Germinal center (tissue), 1 donor: Measurements from ENCODE around the gene URM1.
A peak's percentile ranks its signal among the peaks of the same experiment; 100 is the strongest.
"Not testable (repeated sequence)": the region's sequence is repeated elsewhere in the genome, so short reads cannot be mapped to it uniquely, and the experiment has no call there.

Experiments used
- DNase-seq: peaks from one replicate; pipeline ENCODE4 v3.0.0; 2012; ENCODE audit warnings: mixed read lengths, low spot score

URM1 gene

DNA sequence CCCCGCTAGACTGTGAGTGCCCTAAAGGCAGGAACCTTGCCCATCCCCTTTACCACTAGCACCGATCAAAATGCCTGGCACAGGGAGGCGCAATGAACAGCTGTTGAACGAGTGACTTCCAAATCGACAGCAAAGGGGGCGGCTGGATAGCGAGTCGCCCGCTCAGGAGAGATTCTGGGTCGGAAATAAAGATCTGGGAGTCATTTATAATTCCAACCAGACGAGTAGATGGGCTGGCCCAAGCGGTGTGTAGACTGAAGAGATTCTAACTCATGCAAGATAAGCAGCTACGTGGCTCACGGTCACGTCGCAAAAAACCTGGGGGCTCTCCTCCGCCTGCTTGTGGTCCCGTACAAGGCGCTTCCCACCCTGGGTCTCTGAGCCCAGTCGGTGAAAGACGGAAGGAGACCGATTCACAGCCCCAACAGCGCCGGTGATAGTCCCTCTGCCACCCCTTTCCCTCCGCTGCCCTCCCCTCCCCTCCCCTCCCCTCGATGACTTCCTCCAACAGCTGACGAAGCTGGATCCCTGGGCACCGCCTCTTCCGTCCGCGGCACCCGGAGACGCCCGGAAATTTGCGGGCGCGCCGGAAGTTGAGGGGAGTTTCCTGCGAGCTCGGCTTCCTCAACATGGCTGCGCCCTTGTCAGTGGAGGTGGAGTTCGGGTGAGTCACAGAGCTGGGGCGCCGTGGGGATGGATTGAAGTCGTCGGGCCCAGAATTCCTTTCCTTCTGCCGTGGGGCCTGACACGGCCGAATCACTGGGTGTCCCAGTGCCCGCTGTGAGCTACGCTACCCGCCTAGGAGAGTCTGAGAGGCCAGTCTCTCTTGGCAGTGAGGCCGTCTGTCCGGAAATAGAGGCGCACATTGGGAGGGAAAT, at the start of gene URM1:
Gene URM1, plus strand, starts transcription at position 623 of the 878 bp plus-strand sequence. Its CDS starts 7 bp downstream, at position 630.
- peak; percentile 96 for DNase-seq

DNA sequence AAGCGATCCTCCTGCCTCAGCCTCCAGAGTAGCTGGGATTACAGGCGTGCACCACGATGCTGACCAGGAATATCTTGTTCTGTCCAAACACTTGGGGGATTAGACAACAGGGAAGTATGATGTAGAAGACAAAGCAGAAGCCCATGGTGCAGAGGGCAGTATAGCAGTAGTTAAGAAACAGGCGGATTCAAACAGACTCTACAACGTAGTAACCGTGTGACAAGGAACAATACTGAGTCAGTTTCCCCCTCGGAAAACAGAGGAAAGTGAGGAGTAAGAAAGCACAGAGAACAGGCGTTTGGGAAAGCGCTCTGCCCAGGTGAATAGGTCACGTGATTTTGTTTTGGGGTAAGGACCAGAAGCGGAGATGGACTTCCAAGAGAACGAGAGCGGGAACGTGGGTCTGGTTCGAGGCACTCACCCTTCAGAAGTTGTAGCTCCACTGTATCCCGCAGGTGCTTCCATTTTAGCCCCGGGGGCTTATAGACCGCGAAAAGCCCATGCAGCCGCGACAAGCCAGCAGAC, 49.2 kb upstream of the URM1 start:
- DNase-seq = no peak

DNA sequence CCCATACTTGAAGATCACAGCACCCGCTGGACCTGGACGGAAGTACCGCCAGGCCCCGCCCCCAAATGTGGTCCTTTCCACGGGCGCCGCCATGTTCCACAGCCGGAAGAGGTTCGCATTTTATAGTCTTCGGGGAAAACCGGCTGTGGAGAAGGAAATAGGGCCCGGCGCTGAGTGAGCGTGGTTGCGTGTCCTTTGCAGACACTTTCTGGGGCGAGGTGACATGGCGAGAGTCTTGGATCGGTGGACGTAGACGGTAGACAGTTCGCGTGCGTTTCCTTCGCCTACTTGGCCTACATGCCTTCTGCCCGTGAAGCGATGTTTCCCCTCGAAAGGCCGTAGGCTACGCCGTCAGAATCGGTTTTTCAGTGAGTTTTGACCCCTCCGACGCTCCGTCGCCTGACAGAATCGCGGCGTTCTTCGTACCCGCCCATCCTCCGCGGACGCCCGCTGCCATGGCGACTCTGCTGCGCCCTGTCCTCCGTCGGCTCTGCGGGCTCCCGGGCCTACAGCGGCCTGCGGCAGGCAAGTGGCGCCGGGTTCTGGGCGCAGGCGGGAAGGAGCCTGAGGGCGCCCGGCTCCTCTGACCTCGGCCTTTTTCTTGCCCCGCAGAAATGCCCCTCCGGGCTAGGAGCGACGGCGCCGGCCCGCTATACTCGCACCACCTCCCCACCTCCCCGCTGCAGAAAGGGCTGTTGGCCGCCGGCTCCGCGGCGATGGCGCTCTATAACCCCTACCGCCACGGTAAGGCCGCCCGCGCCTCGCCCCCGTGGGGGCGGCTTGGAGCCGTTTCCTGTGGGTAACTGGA, 48.6 kb upstream of the URM1 start, which contains the start of the genes COQ4 and TRUB2:
Gene COQ4, plus strand, starts transcription at position 436 of the 808 bp plus-strand sequence. Its CDS starts 20 bp downstream, at position 456.
Gene TRUB2, minus strand, starts transcription at position 44 of the 808 bp plus-strand sequence. Its CDS starts 39 bp downstream, at position 5.
- peak; percentile 92 for DNase-seq

DNA sequence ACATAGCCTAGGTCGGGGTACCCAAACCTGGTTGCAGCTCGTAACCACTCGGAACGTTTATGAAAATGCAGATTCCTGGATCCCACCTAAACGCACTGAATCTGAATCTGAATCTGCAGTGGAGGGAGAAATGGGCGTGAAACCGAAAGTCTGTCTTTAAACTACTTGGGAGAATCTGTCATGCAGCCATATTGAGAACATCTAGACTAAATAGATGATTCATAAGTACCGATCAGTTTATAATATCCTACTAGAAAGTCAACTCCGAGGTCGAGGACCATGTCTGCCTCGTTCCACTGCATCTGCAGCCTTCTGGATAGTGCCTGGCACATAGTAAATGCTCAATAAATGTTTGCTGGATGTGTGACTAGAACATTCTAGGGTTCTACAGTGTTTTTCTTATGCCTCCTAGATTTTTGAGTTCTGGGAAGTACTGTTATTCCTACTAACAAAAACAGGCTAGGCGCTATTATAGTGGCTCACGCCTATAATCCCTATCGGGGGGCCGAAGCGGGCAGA, 47.9 kb upstream of the URM1 start:
- DNase-seq = no peak

DNA sequence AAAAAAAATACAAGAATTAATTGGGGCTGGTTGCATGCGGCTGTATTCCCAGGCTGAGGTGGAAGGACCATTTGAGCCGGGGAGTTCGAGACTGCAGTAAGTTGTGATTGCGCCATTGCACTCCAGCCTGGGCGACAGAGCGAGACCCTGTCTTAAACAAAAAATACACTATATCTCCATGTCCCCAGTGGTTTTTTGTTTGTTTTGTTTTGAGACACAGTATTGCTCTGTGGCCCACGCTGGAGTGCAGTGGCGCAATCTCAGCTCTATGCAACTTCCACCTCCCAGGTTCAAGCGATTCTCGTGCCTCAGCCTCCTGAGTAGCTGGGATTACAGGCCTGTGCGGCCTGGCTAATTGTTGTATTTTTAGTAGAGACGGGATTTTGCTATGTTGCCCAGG, 47.4 kb upstream of the URM1 start:
- DNase-seq = no peak

DNA sequence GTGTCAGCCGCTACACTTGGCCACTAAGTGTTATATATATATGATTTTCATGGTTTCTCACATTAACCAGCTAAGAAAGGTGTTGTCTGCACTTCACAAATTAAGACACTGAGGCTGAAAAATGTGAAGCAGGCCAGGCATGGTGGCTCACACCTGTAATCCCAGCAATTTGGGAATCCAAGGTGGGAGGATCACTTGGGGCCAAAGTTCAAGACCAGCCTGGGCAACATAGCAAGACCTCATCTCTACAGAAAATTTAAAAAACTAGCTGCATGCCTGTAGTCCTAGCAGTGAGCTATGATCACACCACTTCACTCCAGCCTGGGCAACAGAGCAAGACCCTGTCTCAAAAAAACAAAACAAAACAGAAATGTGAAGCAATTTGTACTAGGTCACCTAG, 46.8 kb upstream of the URM1 start:
- no peak for DNase-seq

DNA sequence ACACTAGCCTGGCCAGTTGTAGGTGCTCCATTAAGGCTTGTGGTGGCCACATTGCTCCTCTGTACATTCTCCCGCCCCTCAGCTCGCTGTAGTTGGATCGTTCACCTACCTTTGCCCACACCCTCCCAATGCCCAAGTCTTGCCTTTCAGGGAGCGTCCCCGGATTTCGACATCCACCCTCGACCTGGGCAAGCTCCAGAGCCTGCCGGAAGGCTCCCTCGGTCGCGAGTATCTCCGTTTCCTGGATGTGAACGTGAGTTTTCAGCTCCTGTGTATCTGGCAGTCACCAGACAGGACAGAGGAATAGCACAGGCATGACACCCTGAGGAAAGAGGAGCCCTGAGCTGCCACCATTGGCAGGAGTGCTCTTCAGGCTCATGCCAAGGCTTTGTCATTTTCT, 45.5 kb upstream of the URM1 start:
- no peak for DNase-seq

DNA sequence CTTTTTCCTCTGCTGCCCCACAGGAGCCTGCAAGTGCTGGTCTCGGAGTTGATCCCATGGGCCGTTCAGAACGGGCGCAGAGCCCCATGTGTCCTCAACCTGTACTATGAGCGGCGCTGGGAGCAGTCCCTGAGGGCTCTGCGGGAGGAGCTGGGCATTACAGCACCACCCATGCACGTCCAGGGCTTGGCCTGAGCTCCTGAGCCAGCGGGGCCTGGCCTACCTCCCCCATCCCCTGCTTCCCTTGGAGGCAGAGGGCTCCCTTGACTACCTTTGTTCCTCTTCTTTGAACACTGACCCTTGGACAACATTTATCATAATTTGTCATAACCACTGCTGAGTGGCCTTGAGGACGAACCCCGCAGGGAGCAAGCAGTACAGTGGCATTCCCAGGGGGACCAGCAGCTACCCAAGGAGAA, 37.7 kb upstream of the URM1 start:
- no peak for DNase-seq

DNA sequence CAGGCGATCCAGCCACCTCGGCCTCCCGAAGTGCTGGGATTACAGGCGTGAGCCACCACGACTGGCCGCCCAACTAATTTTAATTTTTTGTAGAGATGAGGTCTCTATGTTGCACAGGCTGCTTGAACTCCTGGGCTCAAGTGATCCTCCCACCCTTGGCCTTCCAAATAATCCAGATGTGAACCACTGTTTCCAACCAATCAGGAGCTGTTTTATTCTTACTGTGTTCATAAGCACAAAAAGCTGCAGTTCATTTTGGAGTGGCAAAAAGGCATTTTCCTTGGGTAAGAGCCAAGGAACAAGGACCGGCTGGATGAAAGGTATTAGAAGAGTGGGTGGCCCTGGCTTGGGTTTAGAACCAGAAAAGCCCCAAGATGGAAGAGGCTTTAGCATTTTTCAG, 36.0 kb upstream of the URM1 start:
- no peak for DNase-seq

DNA sequence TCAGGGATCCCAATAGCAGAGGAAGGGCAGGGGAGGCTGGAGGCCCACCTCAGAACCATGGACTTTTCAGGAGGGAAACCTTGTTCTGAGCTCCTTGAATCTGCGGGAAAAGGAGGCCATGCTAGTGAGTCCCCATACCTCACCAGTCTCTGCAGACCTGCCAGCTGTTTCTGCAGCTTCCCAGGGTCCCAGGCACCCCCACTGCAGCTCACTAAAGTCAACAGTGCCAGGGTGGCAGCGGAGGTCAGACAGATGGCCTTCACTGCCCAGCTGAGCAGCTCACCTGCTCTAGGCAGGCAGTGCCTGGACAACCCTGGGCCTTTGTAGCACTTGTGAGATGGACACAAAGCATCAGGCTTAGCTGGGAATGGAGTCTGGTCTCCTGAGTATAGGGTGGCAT, 35.3 kb upstream of the URM1 start:
- no peak for DNase-seq

DNA sequence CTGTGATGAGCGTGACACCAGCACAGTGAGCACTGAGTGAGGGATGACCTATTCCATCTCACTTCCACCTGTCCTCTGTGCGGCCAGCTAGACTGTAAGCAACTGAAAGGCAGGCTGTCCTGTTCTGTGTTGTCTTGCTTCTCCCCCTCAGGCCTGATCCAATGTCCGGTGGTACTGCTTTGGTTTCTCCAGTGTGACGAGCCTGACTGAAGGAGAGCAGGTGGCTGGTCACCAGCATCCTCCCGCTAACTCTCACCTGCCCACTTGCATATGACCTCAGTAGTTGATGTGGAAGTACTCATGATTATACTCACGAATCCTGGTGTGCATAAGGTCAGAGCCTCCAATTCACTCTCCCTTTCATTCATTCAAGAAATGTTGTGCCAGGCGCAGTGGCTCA, 33.2 kb upstream of the URM1 start:
- DNase-seq = no peak

DNA sequence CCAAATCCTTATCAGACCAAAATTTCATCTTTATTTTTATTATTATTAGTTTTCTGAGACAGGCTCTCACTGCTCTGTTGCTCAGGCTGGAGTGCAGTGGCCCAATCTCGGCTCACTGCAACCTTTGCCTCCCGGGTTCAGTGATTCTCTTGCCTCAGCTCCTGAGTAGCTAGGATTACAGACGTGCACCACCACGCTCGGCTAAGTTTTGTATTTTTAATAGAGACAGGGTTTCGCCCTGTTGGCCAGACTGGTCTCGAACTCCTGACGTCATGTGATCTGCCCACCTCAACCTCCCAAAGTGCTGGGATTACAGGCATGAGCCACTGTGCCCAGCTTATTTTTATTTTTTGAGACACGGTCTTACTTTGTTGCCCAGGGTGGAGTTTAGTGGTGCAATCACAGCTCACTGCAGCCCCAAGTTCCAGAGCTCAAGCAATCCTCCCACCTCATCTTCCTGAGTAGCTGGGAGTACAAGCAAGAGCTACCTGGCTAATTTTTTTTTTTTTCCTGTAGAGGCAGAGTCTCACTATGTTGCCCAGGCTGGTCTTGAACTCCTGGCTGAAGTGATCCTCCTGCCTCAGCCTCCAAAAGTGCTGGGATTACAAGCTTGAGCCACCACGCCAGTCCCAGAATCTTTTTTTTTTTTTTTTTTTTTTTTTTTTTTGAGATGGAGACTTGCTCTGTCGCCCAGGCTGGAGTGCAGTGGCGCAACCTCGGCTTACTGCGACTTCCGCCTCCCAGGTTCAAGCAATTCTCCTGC, 32.1 kb upstream of the URM1 start:
- DNase-seq = not testable (repeated sequence)

DNA sequence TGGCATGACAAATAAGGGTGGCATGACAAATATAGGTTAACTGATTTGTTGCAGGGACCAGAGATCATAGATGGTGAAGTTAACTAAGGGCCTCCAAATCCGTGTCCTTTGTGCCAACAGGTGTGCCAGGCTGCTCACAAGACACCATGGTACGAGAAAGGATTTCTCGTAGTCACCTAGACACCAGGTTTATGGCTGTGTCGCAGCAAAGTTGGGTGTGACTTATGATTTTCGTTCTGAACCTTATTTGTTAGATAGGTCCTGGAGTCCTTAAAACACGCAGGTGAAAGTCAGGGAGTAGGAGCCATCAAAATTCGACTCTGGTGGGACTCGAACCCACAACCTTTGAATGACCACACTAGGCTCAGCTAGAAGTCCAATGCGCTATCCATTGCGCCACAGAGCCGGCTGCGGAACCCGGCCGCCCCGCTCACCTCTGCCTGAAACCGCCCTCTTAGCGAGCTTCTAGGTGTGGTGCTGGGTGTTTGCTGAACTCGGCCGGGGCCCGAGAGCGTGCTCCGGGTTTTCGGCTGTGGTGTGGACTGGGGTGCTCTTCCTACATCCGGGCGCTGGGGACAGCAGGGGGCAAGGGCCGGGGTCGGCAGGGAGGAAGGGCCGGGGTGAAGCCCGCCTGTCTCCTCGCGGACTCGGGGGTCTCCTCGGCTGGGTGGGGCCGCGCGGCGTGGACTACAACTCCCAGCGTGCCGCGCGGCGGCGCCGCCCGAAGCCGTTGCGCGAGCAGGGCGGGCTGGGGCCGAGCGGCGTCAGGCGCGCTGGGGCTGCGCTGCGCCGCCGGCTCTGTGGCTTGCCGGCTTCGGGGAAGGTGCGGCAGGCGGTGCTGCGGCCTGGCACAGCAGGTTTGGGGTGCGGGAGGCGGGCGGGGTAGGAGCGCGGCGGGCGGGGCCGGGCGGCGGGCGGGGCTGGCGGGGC, 31.1 kb upstream of the URM1 start, which contains the start of gene SLC27A4:
Gene SLC27A4, plus strand, starts transcription at position 767 of the 930 bp plus-strand sequence. CDS start 2,606 bp downstream, outside the sequence.
- DNase-seq = peak; percentile 86

DNA sequence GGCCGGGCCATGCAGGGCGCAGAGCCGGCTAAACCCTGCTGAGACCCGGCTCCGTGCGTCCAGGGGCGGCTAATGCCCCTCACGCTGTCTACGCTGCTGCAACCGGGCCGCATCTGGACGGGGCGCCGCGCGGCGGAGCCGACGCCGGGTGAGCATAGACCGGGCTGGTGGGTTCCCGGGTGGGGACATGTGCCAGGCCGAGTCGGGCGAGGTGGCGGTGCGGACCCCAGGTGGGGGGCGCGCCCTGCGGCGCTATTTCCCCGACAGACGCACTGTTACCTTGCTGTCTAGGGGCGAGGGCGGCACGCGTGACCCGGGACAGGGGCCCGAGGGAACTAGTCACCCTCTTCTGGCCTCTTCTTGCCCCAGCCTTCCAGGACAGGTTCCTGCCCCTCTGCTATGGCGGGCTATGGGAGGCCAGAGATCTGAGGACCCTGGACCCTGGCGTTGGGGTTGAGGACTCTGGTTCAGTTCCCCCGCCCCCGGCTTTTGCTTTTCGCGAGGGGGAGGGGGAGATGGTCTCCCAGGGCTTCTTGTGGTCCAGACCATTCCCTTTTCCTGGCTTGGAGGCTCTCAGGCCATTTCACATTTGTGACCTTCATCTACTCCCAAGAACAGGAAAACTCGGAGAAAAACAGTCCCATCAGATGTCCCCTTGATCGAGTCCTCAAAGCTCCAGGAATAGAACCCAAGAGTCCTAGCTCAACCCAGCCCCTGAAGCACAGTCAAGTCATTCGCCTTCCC, 30.3 kb upstream of the URM1 start:
- no peak for DNase-seq

DNA sequence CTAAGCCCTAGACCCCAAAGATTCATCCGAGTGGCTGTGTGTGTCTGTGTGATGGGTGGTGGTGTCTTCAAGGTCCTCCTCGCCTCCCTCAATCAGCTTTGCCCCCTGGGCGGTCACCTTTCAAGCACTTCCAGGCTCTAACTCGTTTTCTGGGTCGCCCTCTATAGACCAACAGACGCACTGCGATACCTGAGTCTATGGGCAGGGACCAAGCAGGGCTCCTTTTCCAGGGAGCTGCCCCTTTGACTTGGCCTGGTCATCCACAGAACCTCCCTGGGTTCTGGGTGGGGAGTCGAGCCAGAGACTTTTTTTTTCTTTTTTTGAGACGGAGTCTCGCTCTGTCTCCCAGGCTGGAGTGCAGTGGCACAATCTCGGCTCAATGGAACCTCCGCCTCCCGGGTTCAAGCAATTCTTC, 29.7 kb upstream of the URM1 start:
- DNase-seq = peak; percentile 80

DNA sequence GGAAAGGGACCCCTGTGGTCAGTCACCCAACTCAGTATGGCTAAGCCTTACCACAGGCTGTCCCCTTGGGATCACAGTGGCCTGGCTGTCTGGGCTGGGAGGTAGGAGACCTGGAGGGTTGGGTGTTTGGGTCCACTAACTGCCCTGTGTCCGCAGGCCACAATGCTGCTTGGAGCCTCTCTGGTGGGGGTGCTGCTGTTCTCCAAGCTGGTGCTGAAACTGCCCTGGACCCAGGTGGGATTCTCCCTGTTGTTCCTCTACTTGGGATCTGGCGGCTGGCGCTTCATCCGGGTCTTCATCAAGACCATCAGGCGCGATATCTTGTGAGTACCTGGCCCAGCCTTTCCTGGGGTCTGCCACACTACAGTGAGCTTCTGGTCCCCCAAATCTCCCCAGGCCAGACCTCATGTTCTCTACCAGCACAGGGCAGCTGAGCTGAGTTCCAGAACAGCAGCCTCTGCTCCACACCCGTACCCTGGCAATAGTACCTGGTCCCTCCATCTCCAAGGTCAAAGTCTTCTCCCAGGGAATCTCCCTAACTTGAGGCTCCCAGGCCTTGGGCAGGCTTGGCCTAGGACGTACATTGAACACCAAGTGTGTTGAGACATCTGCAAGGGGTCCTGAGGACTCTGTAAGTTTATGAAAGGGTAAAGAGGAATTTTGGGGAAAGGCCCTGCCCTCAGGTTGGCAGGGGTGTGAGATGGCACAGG, 28.0 kb upstream of the URM1 start:
- DNase-seq = no peak

DNA sequence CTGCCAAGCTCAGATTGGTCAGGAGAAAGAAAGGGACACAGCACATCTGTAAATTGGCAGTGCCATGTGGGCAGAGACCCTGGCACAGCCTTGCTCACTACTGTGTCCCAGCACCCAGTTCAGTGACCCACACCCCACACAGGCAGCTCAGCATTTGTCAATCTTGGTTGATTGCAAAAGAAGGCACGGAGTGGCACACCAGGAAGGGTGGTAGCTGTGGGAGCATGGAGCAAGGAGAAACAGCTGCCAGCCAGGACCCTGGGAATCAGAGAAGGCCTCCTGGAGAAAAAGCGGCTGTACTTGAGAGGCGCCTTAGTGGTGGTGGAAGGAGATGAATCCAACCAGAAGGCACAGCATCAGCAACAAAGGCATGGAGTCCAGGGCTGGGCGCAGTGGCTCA, 27.3 kb upstream of the URM1 start:
- DNase-seq = no peak

DNA sequence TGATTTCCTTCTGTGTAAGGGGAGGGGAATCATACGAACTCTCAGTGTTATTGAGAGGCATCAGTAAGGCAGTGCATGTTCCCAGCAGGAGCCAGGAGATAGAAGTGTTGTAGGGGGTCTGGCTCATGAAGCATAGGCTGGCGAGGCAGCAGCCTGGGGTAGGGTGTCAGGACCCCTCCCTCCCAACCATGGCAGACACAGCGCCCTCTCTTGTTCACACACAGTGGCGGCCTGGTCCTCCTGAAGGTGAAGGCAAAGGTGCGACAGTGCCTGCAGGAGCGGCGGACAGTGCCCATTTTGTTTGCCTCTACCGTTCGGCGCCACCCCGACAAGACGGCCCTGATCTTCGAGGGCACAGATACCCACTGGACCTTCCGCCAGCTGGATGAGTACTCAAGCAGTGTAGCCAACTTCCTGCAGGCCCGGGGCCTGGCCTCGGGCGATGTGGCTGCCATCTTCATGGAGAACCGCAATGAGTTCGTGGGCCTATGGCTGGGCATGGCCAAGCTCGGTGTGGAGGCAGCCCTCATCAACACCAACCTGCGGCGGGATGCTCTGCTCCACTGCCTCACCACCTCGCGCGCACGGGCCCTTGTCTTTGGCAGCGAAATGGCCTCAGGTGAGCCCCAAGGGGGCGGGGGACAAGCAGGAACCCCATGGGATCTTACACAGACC, 26.1 kb upstream of the URM1 start:
- DNase-seq = no peak
